DND-41 (cell line): ENCODE data around the gene SNX27.
"Not testable (repeated sequence)": the region's sequence is repeated elsewhere in the genome, so short reads cannot be mapped to it uniquely, and the experiment has no call there.

Experiments
- ATAC-seq: fragments of 200-7000 bp; cut with Tn5 transposase; 3 replicates; pipeline ENCODE4 v1.9.1; 2021; ENCODE audit warnings: low read depth; ENCODE audit not compliant: insufficient read depth
- DNase-seq: peaks from one replicate; pipeline ENCODE4 v3.0.0-alpha.2; 2020
- H2AFZ ChIP-seq: 2 replicates; pipeline ENCODE4 v1.6.0; 2012; ENCODE audit warnings: low read depth, low read length
- H3K27ac ChIP-seq: 2 replicates; pipeline ENCODE4 v1.5.1; 2012; ENCODE audit warnings: low read length, inconsistent platforms
- H3K27me3 ChIP-seq: fragments of 200-600 bp; sonication (generic); 2 replicates; pipeline ENCODE4 v1.6.0; 2012; ENCODE audit warnings: low read length, mild to moderate bottlenecking, inconsistent platforms; ENCODE audit not compliant: insufficient read depth, poor library complexity
- H3K36me3 ChIP-seq: 2 replicates; pipeline ENCODE4 v1.5.1; 2012; ENCODE audit warnings: low read length, inconsistent platforms; ENCODE audit not compliant: insufficient read depth
- H3K4me1 ChIP-seq: 2 replicates; pipeline ENCODE4 v1.5.1; 2012; ENCODE audit warnings: mild to moderate bottlenecking, low read length; ENCODE audit not compliant: insufficient read depth
- H3K4me2 ChIP-seq: 2 replicates; pipeline ENCODE4 v1.6.0; 2012; ENCODE audit warnings: mild to moderate bottlenecking, moderate library complexity, low read length, inconsistent platforms; ENCODE audit not compliant: insufficient read depth
- H3K4me3 ChIP-seq, 2 experiments: fragments of 200-600 bp in 1 of 2; shearing (Covaris generic) in 1 of 2; 2 replicates each; pipeline ENCODE4 v1.5.1; 2012 to 2016; ENCODE audit warnings: inconsistent platforms in 2 of 2, low read length in 2 of 2, mild to moderate bottlenecking in 2 of 2, low read depth in 1 of 2, moderate library complexity in 1 of 2
- H3K79me2 ChIP-seq: 2 replicates; pipeline ENCODE4 v1.6.0; 2012; ENCODE audit warnings: low read length, inconsistent platforms; ENCODE audit not compliant: insufficient read depth
- H3K9ac ChIP-seq: 2 replicates; pipeline ENCODE4 v1.6.0; 2012; ENCODE audit warnings: low read depth, mild to moderate bottlenecking, inconsistent platforms, low read length, moderate library complexity
- H3K9me3 ChIP-seq: 2 replicates; pipeline ENCODE4 v1.5.1; 2012; ENCODE audit warnings: low read length, moderate library complexity, mild to moderate bottlenecking, inconsistent platforms; ENCODE audit not compliant: insufficient read depth, severe bottlenecking
- H4K20me1 ChIP-seq: 2 replicates; pipeline ENCODE4 v1.6.0; 2012; ENCODE audit warnings: low read length; ENCODE audit not compliant: insufficient read depth
- EZH2 ChIP-seq: IDR thresholded peaks from 3 replicates; pipeline ENCODE4 v1.6.1; 2012; ENCODE audit warnings: borderline replicate concordance, low read depth, mild to moderate bottlenecking, moderate library complexity, low read length, inconsistent platforms; ENCODE audit not compliant: severe bottlenecking
- TF ChIP-seq, protein P1 (sequence below): IDR thresholded peaks from 2 replicates; pipeline ENCODE4 v1.5.1; 2012; ENCODE audit warnings: borderline replicate concordance, low read length, moderate library complexity, mild to moderate bottlenecking; ENCODE audit not compliant: poor library complexity, severe bottlenecking; ENCODE audit errors: extremely low read depth

The SNX27 gene

DNA sequence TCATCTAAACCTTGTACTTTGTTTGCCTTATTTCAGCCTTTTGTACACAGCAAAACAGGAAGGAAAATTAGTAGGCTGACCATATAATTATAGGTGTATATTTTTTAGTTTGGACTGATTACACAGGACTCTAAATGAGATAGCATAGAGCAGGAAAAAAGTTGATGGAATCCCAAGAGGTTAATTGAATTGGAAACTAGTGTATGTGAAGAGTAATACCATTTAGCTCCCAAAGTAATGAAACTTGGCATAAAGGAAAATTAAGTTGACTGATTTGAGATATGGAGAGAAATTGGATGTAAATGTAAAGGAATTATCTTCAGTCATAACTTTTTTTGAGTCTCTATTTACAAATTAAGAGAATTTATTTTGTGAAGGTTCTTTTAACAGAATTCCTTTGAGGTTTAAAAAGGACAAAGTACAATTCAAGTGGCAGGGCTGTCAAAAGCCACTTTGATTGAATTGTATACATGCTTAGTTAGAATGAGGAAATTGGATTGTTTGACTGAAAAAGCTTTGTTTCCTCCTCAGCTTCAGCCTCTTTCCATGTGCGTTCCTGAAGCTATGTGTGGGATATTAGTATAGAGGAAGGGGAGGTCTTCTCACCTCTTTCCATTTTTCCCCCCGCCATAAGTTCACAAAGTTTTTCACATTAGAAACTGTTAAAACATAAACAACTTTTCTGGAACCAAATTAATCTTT lies 26.4 kb downstream of the SNX27 start:
- H3K27ac ChIP-seq: no peak overlapping the region
- TF ChIP-seq, protein P1, sequence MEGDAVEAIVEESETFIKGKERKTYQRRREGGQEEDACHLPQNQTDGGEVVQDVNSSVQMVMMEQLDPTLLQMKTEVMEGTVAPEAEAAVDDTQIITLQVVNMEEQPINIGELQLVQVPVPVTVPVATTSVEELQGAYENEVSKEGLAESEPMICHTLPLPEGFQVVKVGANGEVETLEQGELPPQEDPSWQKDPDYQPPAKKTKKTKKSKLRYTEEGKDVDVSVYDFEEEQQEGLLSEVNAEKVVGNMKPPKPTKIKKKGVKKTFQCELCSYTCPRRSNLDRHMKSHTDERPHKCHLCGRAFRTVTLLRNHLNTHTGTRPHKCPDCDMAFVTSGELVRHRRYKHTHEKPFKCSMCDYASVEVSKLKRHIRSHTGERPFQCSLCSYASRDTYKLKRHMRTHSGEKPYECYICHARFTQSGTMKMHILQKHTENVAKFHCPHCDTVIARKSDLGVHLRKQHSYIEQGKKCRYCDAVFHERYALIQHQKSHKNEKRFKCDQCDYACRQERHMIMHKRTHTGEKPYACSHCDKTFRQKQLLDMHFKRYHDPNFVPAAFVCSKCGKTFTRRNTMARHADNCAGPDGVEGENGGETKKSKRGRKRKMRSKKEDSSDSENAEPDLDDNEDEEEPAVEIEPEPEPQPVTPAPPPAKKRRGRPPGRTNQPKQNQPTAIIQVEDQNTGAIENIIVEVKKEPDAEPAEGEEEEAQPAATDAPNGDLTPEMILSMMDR: no peak
- TF ChIP-seq EZH2: no peak
- no peak overlapping the region for H3K9ac ChIP-seq
- no peaks in the 10 kb centered on the region; the same call in 1 of the 2 replicates for H4K20me1 ChIP-seq
- H3K36me3 ChIP-seq: peaks cover 14% of the 10 kb centered on the region
- no peaks in the 10 kb centered on the region for H3K27me3 ChIP-seq
- no peak overlapping the region for H3K4me2 ChIP-seq
- H2AFZ ChIP-seq: no peak overlapping the region
- no peaks in the 10 kb centered on the region for H3K4me1 ChIP-seq
- DNase-seq (no peak), ATAC-seq (no peak)
- H3K9me3 ChIP-seq: no peaks in the 10 kb centered on the region
- peaks cover 18% of the 10 kb centered on the region for H3K79me2 ChIP-seq
- no peak overlapping the region for H3K4me3 ChIP-seq

DNA sequence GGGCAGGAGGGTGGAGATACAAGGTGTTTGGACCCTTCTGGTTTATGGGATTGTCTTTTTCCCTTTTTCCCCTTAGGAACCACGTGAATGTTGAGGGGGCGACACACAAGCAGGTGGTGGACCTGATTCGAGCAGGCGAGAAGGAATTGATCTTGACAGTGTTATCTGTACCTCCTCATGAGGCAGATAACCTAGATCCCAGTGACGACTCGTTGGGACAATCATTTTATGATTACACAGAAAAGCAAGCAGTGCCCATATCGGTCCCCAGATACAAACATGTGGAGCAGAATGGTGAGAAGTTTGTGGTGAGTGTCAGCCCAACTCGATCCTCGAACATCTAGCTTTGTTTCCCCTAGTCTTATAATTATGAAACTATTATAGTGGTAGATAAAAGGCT lies 27.0 kb downstream of the SNX27 start:
- no peak for ATAC-seq
- TF ChIP-seq, protein P1: no peak
- no peak for TF ChIP-seq EZH2
- H3K9me3 ChIP-seq: no peaks in the 10 kb centered on the region
- H2AFZ ChIP-seq: no peak overlapping the region
- peaks cover 17% of the 10 kb centered on the region for H3K79me2 ChIP-seq
- H3K4me3 ChIP-seq: no peak overlapping the region
- no peaks in the 10 kb centered on the region for H3K4me1 ChIP-seq
- H3K27ac ChIP-seq: no peak overlapping the region
- no peak for DNase-seq
- H3K9ac ChIP-seq: no peak overlapping the region
- peaks cover 14% of the 10 kb centered on the region for H3K36me3 ChIP-seq
- no peak overlapping the region for H3K4me2 ChIP-seq
- H4K20me1 ChIP-seq: no peaks in the 10 kb centered on the region; the same call in 1 of the 2 replicates
- no peaks in the 10 kb centered on the region for H3K27me3 ChIP-seq

DNA sequence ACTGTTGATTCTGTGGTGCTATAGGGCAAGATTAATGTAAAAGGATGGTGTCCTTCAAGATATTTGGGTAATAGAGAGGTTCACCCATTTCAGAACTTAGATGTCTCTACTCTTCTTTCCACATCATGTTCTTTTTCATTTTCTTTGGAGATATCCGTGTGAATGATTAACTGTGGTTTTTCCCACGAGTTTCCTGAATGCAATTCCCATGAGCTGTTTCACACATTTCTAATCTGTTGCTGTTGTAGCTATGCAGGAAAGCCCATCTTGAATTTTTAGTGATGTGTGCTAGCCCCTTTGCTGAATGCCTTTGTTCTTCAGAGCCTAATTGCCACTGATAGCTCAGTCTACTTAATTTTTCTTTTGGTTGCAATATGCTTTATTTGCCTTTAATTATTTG lies 27.6 kb downstream of the SNX27 start:
- Histone ChIP-seq H3K27me3 (no peaks in the 10 kb centered on the region), H4K20me1 (no peaks in the 10 kb centered on the region; the same call in 1 of the 2 replicates), H3K4me2 (no peak overlapping the region), H3K4me3 (no peak overlapping the region), H3K79me2 (peaks cover 15% of the 10 kb centered on the region), H3K4me1 (no peaks in the 10 kb centered on the region), H3K9ac (no peak overlapping the region), H3K36me3 (peaks cover 18% of the 10 kb centered on the region), H3K27ac (no peak overlapping the region), H2AFZ (no peak overlapping the region), H3K9me3 (no peaks in the 10 kb centered on the region)
- DNase-seq (no peak), ATAC-seq (no peak)
- TF ChIP-seq, protein P1: no peak
- TF ChIP-seq EZH2: no peak

DNA sequence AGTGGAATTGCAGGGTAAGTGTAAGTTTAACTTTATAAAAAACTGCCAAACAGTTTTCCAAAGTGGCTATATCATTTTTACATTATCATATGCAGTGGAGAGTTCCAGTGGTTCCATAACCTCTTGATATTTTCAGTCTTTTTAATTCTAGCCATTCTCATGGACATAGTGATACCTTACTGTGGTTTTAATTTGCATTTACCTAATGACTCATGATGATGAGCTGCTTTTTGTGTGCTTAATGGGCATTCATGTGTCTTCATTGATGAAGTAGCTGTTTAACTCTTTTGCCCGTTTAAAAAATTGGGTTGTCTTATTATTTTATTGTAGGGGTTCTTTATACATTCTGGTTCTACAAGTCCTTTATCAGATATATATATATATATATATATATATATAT lies 29.4 kb downstream of the SNX27 start:
- DNase-seq: no peak
- H3K27me3 ChIP-seq: no peaks in the 10 kb centered on the region
- peaks cover 18% of the 10 kb centered on the region for H3K79me2 ChIP-seq

GRCh38 chr1:151643085-151643484 lies 31.2 kb downstream of the SNX27 start:
- H3K9me3 ChIP-seq, H3K4me1 ChIP-seq, H2AFZ ChIP-seq, H3K27me3 ChIP-seq, H3K27ac ChIP-seq, H3K4me2 ChIP-seq, H3K4me3 ChIP-seq, DNase-seq, ATAC-seq, H3K9ac ChIP-seq, H4K20me1 ChIP-seq: not testable (repeated sequence)
- Histone ChIP-seq H3K79me2 (peaks cover 22% of the 10 kb centered on the region), H3K36me3 (peaks cover 26% of the 10 kb centered on the region)

More for the DNA sequence above, 29.4 kb downstream of the SNX27 start:
- Histone ChIP-seq H3K9me3 (no peaks in the 10 kb centered on the region), H4K20me1 (no peaks in the 10 kb centered on the region; the same call in 1 of the 2 replicates), H3K9ac (no peak overlapping the region), H3K4me3 (no peak overlapping the region), H3K4me2 (no peak overlapping the region), H3K27ac (no peak overlapping the region), H3K4me1 (no peaks in the 10 kb centered on the region), H2AFZ (no peak overlapping the region), H3K36me3 (peaks cover 22% of the 10 kb centered on the region)
- TF ChIP-seq EZH2: no peak
- TF ChIP-seq, protein P1: no peak
- ATAC-seq: no peak
